KMS-11 (cell line): ENCODE results near the gene NYNRIN.

Experiments used
- H2AFZ ChIP-seq: fragments of 200-600 bp; sonication (generic); 2 replicates; pipeline ENCODE4 v1.6.1; 2016; ENCODE audit warnings: antibody characterized with exemption, mixed run types, low read depth
- H3K27ac ChIP-seq: fragments of 200-600 bp; sonication (generic); 2 replicates; pipeline ENCODE4 v1.6.1; 2016; ENCODE audit warnings: mild to moderate bottlenecking, mixed run types
- H3K27me3 ChIP-seq: fragments of 200-600 bp; sonication (generic); 2 replicates; pipeline ENCODE4 v1.6.1; 2017; ENCODE audit warnings: mild to moderate bottlenecking, low read depth, mixed run types, moderate library complexity; ENCODE audit not compliant: insufficient read depth
- H3K36me3 ChIP-seq: fragments of 200-600 bp; sonication (generic); 2 replicates; pipeline ENCODE4 v1.6.1; 2017; ENCODE audit warnings: mild to moderate bottlenecking, mixed run types; ENCODE audit not compliant: insufficient read depth
- H3K4me1 ChIP-seq: fragments of 200-600 bp; sonication (generic); 2 replicates; pipeline ENCODE4 v1.6.1; 2016; ENCODE audit warnings: mild to moderate bottlenecking, low read depth, mixed run types; ENCODE audit not compliant: poor library complexity, severe bottlenecking
- H3K4me2 ChIP-seq: fragments of 200-600 bp; sonication (generic); 2 replicates; pipeline ENCODE4 v1.7.0; 2016; ENCODE audit warnings: mild to moderate bottlenecking, mixed run types
- H3K4me3 ChIP-seq: fragments of 200-600 bp; sonication (generic); IDR thresholded peaks from 2 replicates; pipeline ENCODE4 v1.6.1; 2017; ENCODE audit warnings: low read depth, low read length, mixed read lengths; ENCODE audit not compliant: insufficient read depth
- H3K79me2 ChIP-seq: fragments of 200-600 bp; sonication (generic); 2 replicates; pipeline ENCODE4 v1.6.1; 2016; ENCODE audit warnings: low read depth, mixed run types; ENCODE audit not compliant: insufficient read depth
- H3K9ac ChIP-seq: fragments of 200-600 bp; sonication (generic); 2 replicates; pipeline ENCODE4 v1.6.1; 2016; ENCODE audit warnings: mild to moderate bottlenecking, mixed run types
- H4K20me1 ChIP-seq: fragments of 200-600 bp; sonication (generic); 2 replicates; pipeline ENCODE4 v1.6.1; 2016; ENCODE audit warnings: mild to moderate bottlenecking, mixed run types; ENCODE audit not compliant: insufficient read depth
- TF ChIP-seq, protein P1 (sequence below): fragments of 200-600 bp; sonication (generic); conservative IDR thresholded peaks from 2 replicates; pipeline ENCODE4 v1.6.1; 2017; ENCODE audit warnings: low read depth, mild to moderate bottlenecking, antibody characterized with exemption, low read length, moderate library complexity, mixed read lengths

Gene NYNRIN

DNA sequence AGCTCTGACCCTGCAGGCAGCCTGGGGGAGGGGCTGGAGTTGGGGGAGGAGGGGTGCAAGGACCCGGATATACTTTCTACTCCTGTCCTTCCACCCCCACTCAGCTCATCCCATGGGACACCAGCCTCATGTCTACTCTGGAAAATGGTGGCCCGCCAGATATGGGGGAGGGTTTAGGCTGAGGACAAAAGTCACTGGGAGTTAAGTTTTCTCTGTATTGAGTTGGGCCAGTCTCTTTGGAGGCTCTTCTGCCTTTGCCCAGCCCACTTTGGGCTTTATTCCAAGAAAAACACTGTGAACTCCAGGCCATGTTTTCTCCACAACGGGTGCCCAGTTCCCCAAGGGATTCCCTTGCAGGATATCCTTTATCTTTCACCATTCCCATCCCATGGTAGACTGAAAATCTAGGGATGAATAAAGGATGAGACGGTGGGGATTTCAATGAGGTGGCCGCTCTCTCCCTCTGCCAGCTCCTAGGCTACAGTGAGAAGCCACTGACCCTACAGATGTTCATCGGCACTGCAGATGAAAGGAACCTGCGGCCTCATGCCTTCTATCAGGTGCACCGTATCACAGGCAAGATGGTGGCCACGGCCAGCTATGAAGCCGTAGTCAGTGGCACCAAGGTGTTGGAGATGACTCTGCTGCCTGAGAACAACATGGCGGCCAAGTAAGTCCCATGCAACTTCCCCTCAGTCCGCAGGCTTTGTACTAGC is 25.9 kb upstream of the NYNRIN start:
- Histone ChIP-seq H3K79me2 (no peaks in the 10 kb centered on the region), H3K4me1 (no peaks in the 10 kb centered on the region), H3K4me3 (no peak overlapping the region), H3K27me3 (no peaks in the 10 kb centered on the region), H3K27ac (no peak overlapping the region), H3K9ac (no peak overlapping the region), H3K36me3 (no peaks in the 10 kb centered on the region), H4K20me1 (no peaks in the 10 kb centered on the region), H2AFZ (no peak overlapping the region), H3K4me2 (no peak overlapping the region)
- TF ChIP-seq, protein P1, sequence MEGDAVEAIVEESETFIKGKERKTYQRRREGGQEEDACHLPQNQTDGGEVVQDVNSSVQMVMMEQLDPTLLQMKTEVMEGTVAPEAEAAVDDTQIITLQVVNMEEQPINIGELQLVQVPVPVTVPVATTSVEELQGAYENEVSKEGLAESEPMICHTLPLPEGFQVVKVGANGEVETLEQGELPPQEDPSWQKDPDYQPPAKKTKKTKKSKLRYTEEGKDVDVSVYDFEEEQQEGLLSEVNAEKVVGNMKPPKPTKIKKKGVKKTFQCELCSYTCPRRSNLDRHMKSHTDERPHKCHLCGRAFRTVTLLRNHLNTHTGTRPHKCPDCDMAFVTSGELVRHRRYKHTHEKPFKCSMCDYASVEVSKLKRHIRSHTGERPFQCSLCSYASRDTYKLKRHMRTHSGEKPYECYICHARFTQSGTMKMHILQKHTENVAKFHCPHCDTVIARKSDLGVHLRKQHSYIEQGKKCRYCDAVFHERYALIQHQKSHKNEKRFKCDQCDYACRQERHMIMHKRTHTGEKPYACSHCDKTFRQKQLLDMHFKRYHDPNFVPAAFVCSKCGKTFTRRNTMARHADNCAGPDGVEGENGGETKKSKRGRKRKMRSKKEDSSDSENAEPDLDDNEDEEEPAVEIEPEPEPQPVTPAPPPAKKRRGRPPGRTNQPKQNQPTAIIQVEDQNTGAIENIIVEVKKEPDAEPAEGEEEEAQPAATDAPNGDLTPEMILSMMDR: no peak

- TF ChIP-seq, protein P1: no peak
- H3K4me3 ChIP-seq: no peak overlapping the region
- no peaks in the 10 kb centered on the region for H3K27me3 ChIP-seq
- no peaks in the 10 kb centered on the region for H4K20me1 ChIP-seq
- H3K4me1 ChIP-seq: no peaks in the 10 kb centered on the region
- no peak overlapping the region for H3K27ac ChIP-seq
- no peak overlapping the region for H3K9ac ChIP-seq
- H2AFZ ChIP-seq: no peak overlapping the region
- H3K79me2 ChIP-seq: no peaks in the 10 kb centered on the region
- no peak overlapping the region for H3K4me2 ChIP-seq
- H3K36me3 ChIP-seq: no peaks in the 10 kb centered on the region
These were observed 22.2 kb upstream of the NYNRIN start for GRCh38 chr14:24376448-24377070.

DNA sequence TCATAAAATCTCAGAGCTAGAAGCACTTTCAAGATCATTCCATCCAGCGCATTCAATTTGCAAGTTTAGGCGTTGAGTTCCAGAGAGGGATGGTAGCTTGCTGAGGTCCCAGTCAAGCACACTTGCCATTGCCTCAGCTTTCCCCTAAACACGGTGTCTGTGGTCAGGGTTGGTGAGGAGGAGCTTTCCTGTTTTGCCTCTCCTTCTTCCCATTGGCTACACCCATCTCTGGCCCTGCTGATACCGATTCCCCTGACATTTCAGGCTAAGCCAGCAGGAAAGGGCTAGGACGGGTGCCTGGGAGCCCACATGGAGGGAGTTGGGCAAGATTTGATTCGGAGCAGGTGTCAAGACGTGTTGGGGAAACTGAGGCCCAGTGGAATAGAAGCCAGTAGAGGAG is 21.7 kb upstream of the NYNRIN start:
- Histone ChIP-seq H2AFZ (no peak overlapping the region), H3K27me3 (no peaks in the 10 kb centered on the region), H3K36me3 (no peaks in the 10 kb centered on the region), H3K27ac (no peak overlapping the region), H3K79me2 (no peaks in the 10 kb centered on the region), H3K9ac (no peak overlapping the region), H3K4me3 (no peak overlapping the region), H3K4me2 (no peak overlapping the region), H3K4me1 (no peaks in the 10 kb centered on the region), H4K20me1 (no peaks in the 10 kb centered on the region)
- TF ChIP-seq, protein P1: no peak

DNA sequence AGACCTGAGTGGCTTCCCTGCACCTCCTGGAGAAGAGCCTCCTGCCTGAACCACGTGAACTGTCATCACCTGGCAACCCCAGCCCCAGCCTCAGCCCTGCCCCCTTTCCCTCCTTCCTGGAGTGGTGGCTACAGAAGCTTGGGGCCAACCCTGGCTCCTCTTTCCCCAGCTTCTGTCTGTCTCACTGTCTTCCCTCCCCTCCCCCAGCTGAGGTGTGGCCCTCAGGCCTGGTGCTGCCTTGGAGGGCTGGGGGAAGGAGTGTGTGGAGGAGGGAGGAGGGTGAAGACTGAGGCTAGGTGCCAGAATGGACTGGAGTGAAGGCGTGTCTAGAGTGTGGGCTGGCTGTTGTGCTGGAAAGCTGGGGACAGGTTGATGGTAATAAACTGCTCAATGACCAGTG is 21.1 kb upstream of the NYNRIN start:
- Histone ChIP-seq H3K4me2 (no peak overlapping the region), H4K20me1 (no peaks in the 10 kb centered on the region)
- TF ChIP-seq, protein P1: no peak

More for the DNA sequence above, 21.1 kb upstream of the NYNRIN start:
- Histone ChIP-seq H3K27ac (no peak overlapping the region), H3K79me2 (no peaks in the 10 kb centered on the region), H3K4me1 (no peaks in the 10 kb centered on the region), H3K27me3 (no peaks in the 10 kb centered on the region), H3K9ac (no peak overlapping the region), H3K36me3 (no peaks in the 10 kb centered on the region), H2AFZ (no peak overlapping the region), H3K4me3 (no peak overlapping the region)
